A549 (cell line): ENCODE measurements around the gene C2CD3.

ENCODE experiments used
- NPAS2 ChIP-seq: fragments of 250-450 bp; sonication (Bioruptor Pico); IDR thresholded peaks from 2 replicates; pipeline ENCODE4 v1.8.0; 2022; ENCODE audit warnings: mild to moderate bottlenecking, moderate library complexity, borderline replicate concordance
- SREBF2 ChIP-seq: fragments of 450-650 bp; IDR thresholded peaks from 2 replicates; pipeline ENCODE4 v1.6.1; 2014; ENCODE audit warnings: mild to moderate bottlenecking, moderate library complexity
- TF ChIP-seq, protein P1 (sequence below): fragments of >200 bp; sonication (Bioruptor Twin); formaldehyde crosslinking; IDR thresholded peaks from 3 replicates; pipeline ENCODE4 v1.5.1; 2016

DNA sequence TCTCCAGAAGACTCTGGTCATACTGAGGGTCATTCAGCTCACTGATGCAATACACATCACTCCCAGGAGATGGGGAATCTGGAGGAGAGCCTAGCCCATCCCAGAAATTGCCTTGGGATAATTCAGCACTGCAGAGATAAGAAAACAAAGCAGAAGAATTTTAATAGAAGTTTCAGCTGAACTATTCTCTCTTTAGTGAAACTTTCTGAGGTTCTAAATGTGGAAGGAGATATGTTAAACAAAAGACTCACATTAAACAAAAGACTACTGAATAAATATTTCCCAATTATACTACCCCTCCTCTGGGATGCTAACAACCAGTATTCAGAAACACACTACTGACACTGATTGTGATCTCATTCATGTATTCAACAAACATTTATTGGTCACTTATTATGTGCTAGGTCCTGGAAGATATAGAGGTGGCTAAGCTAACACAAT is 47.8 kb downstream of the C2CD3 start:
- TF ChIP-seq, protein P1, sequence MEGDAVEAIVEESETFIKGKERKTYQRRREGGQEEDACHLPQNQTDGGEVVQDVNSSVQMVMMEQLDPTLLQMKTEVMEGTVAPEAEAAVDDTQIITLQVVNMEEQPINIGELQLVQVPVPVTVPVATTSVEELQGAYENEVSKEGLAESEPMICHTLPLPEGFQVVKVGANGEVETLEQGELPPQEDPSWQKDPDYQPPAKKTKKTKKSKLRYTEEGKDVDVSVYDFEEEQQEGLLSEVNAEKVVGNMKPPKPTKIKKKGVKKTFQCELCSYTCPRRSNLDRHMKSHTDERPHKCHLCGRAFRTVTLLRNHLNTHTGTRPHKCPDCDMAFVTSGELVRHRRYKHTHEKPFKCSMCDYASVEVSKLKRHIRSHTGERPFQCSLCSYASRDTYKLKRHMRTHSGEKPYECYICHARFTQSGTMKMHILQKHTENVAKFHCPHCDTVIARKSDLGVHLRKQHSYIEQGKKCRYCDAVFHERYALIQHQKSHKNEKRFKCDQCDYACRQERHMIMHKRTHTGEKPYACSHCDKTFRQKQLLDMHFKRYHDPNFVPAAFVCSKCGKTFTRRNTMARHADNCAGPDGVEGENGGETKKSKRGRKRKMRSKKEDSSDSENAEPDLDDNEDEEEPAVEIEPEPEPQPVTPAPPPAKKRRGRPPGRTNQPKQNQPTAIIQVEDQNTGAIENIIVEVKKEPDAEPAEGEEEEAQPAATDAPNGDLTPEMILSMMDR, result no peak
- TF ChIP-seq SREBF2, result no peak
- TF ChIP-seq NPAS2 (CRISPR knock-in tag), result no peak
